ENCODE results near the gene MALT1.

MALT1 gene

DNA sequence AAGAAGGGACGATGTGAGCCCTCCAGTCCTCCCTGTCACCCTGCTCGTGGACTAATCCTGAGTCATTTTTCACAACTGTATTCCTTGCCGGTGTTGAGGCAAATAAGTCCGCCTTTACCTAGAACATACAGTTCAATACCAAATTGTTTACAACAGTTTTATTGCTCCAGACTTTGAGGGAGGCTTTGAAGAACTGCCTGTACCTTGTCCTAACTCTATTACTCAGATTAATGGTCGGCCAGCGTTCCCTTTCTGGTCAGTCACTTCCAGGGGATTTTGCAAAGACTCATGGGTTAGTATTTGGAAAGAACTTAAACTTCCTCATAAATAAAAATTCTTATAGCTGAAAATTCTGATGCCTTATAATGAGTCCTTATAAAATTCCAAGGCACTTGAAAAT is 108.3 kb downstream of the MALT1 start:
- DNase-seq = no peak

DNA sequence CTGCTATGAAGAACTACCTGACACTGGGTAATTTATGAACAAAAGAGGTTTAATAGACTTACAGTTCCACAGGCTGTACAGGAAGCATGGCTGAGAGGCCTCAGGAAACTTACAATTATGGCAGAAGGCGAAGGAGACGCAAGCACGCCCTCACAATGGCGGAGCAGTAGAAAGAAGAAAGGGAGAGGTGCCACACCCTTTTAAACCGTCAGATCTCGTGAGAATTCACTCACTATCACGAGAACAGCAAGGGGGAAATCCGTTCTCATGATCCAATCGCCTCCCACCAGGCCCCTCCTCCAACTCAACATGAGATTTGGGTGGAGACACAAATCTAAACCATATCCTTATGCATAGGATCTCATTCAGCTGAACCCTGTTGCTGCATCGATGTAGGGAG is 108.8 kb downstream of the MALT1 start:
- DNase-seq = no peak

GRCh38 chr18:58781627-58782194 is 110.4 kb downstream of the MALT1 start:
- DNase-seq = peak; percentile 43

DNA sequence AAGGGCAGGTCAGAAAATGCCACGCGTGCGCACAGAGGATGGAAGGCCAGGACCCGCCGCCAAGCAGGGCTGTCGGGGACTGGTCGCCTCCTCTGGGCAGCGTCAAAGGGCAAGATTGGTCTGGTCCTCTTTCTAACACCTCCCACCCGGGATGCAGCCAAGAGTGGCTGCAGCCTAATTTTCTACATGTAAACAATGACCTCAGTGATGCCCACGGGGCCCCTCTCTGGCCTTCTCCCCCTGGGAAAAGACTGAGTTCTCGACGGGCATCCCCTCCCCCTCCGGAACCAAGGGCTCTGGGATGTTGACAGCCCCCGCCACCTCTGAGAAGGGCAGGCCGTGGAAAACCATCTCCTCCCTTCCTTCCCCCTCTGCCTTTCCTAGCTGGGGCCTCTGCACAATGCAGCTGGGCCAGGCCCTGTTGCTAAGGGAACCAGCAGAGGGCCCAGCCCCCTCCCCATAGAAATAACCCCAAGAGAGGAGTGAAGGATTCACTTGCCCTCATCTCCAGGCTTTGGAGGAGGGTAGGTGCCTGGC is 113.4 kb downstream of the MALT1 start:
- DNase-seq = no peak

DNA sequence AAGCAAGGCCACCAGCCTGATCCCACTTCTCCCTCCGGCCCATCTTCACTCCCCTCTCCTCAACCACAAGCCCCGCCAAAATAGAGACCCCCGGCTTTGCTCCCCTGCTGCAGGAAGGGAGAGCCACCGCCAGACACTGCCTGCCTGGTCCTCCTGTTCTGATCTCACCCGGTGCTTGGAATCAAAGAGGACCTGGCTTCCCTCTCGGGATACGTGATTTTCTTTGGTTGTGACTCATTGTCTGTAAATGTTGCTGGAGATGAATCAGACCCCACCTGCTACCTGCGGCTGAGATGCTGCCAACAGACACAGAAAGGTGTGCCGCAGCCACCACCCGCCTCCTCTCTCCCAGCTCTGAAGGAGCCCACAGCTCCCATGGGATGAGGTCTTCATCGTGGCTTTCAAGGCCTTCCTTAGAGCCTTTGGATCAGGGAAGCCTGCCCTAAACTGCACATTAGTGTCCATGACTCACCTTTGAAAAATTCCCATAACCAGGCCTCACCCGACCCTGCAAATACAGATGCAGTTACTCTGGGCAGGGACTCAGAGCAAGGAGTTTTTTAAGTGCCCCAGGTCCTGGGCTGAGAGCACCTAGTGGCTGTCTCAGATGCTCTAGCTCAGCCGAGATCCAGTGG is 114.0 kb downstream of the MALT1 start:
- DNase-seq = no peak

DNA sequence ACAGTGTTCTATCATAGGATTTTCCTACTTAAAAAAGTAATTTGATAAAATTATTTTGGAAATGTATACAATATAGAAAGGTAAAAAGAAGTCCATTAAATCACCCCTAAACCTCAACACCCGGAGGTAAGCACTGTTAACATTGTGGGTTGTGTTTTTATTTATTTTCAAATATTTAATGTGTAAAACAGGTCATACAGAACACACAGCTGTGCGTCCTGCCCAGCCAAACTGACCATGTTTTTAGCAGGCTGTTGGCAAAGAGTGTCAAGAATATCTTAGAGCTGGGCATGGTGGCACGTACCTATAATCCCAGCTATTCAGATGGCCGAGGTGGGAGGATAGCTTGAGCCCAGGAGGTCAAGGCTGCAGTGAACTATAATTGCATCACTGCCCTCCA is 114.6 kb downstream of the MALT1 start:
- DNase-seq = no peak

DNA sequence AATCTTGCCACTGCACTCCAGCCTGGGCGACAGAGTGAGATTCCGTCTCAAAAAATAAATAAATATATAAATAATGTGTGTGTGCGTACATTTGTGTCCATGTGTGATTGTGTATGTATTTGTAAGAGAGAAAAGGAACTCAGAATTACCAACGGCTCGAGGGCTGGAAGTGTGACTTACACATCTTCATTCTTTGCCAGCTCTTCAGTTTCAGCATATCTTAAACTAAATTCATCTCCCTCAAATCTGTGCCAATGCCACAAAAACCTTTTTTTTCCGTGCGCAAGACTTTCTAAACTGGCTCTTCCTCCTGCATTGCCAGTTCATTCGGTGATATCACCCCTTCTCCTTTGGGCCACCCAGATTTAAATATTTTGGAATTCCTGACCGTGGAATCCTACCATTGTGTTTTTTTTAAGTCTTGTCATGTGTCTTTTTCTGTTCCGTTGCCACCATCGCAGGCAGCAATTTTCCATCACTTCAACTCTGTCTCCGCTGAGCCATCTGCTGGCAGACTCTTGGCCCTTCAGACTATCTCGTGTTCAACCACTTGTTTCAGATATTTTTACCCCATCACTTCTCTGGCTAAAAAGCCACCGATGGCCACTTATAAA is 116.4 kb downstream of the MALT1 start:
- DNase-seq = no peak

DNA sequence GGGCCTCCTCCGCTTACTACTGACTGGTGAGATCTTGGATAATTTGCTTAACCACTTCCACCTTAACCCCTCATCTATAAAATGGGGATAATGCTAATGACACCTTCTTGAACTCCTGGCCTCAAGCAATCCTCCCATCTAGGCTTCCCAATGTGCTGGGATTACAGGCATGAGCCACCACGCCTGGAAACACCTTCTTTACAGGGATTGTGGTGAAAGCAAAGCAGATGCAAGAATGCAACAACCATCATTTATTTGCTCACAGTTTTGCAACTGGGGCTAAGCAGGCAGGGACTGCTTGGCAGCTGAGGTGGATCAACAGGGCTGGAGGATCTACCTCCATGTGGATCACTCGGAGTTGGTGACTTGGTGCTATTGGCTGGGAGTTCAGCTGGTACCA is 117.2 kb downstream of the MALT1 start:
- DNase-seq = no peak

GRCh38 chr18:58788971-58789875 is 118.0 kb downstream of the MALT1 start:
- no peak for DNase-seq

DNA sequence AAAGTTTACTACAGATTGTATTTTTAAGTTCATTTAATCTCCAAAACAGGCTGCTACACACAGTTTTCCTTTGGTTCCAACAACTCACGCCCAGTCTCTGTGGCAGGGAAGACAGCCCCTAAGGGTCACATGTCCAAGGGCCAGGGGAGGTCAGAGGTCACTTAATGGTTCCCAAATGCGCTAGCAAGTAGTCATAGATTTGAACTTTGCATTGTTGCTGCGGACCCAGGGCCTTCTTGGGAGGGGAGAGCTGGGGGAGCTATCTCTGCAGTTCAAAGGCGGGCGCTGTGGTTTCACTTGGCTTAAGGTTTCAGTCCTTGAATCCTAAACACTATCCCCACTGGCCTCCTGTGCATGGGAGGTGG is 118.6 kb downstream of the MALT1 start:
- DNase-seq = no peak

DNA sequence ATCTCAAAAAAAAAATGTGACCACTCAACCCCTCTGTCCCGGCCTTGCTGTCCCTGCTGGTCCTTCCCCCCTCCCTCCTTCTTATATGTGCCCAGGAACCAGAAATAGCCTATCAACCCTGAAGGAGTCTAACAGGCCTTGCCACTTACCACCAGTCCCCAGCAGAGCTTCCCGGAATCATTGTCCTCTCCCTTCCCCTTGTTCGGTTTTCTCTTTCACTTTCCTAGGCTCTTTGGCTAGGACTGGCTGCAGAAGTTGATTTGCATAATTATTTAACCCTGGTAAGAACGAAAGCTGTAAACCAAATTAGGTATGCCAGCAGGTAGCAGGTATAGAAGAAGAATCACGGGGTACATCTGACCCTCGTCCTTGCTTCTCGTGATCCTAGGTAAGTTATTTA is 120.8 kb downstream of the MALT1 start:
- no peak for DNase-seq

- DNase-seq = no peak
Observed at GRCh38 chr18:58793361-58793760, 122.1 kb downstream of the MALT1 start.

- DNase-seq = no peak
Observed at GRCh38 chr18:58796220-58796619, 125.0 kb downstream of the MALT1 start.

DNA sequence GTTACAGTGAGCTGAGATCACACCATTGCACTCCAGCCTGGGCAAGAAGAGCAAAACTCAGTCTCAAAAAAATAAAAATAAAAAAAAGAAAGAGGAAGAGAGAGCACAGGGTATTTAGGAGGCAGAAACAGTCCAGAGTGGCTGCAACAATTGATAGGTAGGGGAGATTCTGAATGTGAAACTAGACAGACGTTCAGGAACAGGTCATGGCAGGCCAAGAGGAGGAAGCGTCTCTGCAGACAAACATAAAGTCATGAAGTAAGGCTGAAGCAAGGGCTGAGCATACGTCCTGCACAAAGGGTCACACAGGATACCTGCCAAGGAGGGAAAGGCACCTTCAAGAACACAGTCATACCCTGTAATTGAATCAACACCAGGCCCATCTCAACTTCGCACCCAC is 129.3 kb downstream of the MALT1 start:
- no peak for DNase-seq

- no peak for DNase-seq
Observed at GRCh38 chr18:58802959-58803358, 131.7 kb downstream of the MALT1 start.

GRCh38 chr18:58803978-58804377 is 132.7 kb downstream of the MALT1 start:
- DNase-seq = no peak

Measured in stimulated activated naive CD4-positive, alpha-beta T cell treated with Interleukin-2 at 50 U/mL for 16 hours (primary cell).